HG03354 (cell line): Measurements from ENCODE around the gene DLEC1.

Experiments used
- ATAC-seq: cut with Tn5 transposase; IDR thresholded peaks from one replicate; pipeline ENCODE4 v1.9.1; 2021; ENCODE audit warnings: mild to moderate bottlenecking; ENCODE audit not compliant: unreplicated experiment, poor library complexity, severe bottlenecking

The DLEC1 gene

DNA sequence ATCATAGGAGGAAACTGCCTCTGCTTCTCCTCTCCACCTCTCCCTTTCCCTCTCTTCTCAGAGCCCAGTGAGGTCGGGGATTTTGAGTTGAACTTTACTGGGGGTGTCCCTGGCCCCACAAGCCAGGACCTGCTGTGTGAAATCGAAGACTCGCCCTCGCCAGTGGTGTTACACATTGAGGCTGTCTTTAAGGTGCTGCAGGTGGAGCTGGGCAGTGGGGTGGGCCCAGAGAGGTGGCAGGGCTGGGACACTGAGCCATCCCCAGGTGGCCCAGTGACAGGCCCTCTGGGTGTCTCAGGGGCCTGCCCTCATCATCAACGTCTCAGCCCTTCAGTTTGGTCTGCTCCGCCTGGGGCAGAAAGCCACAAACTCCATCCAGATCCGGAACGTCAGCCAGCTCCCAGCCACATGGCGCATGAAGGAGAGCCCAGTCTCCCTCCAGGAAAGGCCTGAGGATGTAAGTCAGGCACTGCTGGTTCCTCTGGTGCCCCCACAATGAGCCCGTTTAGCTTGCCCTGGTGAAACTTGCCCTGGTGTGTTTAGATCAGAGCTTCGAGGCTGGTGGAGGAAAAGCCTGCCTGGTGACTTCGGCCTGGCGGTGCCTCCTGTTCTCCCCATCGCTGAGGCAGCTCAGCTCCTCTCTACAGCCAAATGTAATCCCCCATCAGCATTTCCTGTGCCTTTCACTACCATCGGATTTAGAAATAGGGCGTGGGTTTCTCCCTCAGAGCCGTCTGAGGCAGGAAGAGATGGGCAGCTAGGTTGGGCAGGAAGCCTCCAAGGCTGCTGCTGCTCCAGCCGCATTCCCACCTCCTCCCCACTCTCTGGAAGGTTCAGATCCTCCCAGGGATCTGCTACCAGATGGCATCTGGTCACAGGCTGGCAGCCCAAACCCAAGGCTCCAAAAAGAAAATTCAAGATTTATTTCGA, 58.7 kb downstream of the DLEC1 start:
- no peak for ATAC-seq

DNA sequence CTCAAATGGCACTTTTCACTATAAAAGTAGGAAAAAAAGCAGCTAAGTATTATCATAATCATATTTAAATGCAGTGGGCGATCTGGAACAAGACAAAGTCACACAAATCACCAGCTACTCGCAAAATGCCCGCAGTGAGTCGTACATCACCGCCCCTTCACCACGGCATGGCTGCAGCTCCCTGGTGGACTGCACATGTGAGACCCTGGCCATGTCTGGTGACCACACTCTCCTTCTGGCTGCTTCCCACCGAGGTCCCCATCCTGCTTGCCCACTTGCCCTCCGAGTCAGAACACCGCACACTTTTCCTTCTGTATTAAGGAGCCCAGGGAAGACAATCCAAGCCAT, 59.3 kb downstream of the DLEC1 start:
- no peak for ATAC-seq

DNA sequence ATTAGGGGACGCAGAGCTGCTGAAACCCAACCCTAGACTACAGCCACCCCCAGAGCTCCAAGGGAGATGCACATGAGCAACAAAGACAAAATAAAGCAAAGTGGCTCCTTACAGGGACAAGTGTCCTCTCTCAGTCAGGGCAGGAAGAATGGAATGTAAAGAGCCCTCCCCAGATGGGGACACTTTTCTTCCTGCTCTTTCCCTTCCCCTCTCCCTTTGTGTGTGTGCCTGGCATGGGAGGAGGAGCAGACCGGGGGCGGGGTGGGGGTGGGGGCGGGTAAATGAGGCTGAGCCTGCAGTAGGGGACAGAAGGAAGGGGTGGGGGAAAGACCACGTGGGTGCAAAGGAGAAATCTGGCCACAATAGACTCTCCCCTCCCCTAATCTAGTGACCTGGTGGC, 60.5 kb downstream of the DLEC1 start:
- ATAC-seq = no peak

DNA sequence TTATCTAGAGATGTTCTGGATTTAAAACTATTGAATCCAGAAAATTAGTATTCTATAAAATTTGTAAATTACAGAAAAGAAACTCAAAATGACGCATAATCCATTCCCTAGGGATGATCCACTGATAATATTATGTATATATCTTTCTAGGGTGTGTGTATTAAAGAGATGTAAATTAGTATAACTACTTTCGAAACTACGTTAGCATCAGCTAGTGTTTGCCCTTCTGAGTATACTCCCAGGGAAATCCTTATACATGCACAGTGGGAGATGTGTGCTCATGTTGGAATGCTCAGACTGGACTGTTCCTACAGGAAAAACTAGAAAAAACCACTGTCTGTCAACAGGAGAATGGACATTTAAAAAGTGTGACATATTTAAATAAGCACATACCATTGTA, 61.5 kb downstream of the DLEC1 start:
- ATAC-seq = no peak

DNA sequence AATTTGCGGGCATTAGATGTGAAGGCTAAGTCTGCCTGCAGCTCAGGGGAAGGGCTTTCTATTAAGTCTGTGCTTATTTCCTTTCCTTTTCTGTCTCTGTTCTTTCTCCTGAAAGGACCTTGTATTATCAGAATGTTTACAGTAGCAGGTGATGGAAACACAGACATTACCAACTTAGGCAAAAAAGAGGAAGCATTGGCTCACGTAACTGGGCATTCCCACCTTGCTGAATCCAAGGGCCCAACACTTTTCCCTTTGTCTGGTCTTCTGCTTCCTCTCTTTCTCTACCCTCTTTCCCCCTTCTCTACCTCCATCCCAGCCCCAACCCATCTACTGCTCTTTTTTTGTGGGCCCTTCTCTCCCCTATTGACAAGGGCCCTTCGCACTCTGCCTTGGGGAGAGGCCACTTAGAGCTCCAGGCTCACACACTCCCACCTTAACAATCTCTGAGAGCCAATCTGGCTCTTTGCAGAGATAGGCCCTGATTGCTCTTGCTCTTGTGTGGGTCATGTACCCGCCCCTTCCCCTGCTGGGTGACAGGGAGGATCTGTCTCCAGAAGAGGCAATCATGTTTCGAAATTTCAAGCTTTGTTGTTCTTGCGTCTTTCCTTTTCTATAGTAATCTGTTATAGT, 62.9 kb downstream of the DLEC1 start:
- no peak for ATAC-seq

DNA sequence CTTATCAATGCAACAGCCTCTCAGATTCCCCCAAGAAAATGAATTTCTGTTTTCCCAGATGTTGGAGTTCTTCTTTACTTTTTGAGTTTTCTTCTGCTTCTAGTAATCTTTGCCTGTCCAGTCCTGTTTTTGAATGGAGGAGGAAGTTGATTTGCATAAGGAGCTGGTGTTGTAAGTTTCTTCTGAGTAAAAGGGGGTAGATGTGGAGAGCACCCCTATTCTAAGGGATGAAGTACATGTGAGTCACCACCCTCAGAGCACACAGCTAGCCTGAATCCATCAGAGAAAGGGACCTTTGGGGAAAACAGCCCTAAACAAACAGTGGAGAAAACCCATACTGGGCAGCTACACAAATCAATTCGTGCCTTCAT, 63.4 kb downstream of the DLEC1 start:
- no peak for ATAC-seq

DNA sequence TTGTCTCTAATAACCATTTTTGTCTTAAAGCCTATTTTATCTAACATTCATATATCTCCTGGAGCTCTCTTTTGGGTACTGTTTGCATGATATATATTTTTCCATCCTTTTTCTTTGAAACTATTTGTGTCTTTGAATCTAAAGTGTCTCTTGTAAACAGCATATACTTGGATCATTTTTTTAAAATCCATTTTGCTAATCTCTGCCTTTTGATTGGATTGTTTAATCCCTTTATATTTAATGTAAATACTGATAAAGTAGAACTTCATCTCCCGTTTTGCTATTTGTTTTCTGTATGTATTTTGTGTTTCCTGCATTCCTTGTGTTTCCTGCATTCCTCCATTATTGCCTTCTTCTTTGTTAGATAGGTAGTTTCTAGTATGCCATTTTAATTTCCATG, 66.5 kb downstream of the DLEC1 start:
- no peak for ATAC-seq

DNA sequence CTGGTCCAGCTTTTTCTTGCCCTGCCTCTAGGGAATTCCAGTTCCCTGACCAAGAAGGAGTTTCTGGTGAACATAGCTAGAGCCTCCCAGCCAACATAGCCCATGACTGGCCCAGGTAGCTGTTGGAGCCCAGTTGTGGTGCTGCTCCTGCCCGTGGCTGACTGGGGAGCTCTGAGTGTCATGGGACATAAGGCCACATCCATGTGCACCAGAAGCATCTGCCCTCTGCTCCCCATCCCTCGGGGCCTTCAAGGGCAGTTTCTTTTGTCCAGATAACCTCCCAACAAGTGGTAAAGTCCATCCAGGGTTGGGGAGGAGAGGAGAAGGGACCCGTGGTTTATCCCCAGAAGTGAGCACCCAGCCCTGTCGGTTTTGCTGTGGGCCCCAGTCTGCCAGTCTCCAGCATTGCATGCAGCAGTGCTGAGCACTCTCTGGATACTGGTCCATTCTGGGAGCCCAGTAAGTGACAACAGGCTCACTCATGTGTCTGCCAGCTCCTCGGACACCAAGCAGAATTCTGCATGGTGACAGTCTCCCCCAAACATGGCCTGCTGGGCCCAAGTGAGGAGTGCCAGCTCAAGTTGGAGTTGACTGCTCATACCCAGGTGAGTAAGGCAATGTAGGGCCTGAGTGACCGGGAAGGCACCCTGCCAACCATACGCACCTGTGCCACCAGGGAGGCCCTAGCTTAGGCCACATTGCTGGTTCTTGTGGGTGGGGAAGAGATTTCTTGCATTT, 69.1 kb downstream of the DLEC1 start:
- ATAC-seq = no peak

DNA sequence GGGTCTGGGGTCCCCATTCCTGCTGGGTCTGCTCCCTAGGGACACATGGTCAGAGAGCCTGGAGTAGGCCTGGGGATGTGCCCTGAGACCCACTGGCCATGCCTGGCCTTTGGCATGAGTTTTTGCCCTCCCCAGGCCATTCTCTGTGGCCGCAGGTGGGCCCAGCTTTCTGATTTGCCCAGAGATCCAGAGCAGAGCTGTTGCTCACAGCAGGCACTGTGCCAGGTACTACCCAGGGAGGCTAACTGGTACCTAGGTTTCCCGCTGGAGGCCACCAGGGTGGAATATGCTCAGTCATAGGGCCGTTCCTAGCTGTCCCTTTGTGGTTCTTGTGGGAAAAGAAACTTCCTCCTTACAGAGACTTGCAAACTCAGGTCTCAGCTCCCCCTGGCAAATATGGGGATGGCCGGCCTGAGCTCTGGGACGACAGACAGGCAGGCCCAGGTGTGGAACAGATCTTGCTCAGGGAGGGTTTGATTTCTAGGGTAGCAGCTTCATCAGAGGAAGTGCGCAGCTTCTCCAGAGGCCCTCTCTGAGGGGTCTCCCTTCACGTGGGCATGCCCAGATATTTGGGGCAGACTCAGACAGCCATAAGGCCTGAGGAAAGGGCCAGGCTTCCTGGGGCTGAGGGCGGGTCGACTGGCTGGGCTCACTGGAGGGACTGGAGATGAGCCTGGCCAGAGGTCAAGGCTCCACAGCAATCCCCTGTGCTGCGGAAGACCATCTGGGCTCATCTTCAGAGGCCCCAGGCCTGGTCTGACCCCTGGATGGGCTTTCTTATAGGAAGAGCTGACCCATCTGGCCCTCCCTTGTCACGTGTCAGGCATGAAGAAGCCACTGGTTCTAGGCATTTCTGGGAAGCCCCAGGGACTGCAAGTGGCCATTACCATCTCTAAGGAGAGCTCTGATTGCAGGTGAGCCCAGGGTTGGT, 69.9 kb downstream of the DLEC1 start:
- ATAC-seq = no peak

DNA sequence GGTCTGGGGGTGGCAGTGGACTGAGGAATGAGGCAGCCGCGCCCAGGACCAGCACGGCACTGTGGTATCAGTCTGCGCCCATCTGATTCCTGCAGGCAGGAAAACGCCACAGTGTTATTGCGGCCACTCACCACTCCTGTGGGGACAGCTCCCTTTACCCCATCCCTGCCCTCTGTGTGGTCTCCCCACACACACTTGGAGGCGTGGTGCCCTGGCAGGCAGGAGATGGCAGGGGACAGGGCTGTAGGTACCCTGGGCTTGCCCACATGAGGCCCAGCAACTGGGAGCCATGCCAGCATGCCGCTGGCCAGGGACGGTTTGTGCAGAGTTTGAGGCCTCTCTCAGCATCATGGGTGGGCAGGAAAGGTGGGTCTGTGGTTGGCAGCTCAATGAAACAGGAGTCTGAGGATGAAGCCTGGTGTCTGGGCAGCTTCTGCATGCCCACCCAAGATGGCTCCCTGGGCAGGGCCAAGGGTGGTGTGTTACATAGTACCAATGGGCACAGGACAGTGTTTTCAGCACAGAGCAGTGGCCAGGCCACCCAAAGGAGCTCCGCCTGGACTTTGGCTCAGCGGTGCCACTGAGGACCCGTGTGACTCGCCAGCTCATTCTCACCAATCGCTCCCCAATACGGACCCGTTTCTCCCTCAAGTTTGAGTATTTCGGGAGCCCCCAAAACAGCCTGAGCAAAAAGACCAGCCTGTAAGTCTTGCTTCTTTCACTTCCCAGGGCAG, 70.7 kb downstream of the DLEC1 start:
- ATAC-seq = no peak

DNA sequence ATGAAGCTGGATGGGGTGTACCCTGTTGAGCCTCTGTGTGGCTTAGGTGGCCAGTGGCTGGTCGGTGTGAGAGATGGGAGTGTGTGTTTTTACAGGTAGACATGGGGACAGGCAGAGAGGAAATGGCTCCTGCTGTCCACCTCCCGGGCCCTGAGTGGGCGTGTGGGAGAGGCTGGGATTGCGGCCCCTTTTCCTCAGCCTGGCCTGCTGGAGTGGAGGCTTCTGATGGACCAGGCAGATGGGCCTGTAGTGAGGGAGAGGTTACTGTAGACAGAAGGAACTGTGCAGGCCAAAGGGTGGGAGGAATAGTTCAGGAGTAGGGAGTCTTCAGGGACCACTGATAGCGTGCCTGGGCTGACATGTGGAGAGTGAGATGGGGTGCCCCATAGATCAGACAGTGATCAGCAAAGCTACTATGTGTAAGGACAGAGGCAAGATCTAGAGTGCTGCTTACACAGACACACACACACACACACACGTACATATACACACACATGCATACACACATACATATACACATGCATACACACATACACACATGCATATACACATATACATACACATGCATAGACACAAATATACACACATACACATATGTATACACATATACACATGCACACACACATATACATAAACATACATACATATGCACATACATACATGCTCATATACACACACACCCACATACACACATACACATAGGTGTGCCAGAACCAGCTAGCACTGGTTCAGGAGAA, 71.5 kb downstream of the DLEC1 start:
- no peak for ATAC-seq

DNA sequence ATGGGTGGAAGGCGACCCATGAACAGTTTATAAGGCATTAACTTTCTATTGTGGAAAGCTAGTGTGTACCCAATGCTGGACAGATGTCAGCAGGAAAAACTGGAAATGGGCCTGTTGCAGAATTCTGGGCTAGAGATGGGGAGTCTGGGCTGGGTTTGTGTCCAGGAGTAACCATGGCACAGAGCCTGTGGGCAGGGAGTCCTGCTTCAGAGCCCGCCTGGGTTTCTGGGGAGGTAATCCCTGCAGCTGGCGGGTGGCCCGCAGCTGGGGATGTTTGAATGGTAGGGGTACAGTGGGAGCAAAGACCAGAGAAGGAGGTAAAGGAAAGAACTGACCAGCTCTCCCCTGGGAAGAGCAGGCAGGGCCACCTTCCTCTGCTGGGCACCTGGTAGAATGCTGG, 72.2 kb downstream of the DLEC1 start:
- ATAC-seq = no peak

DNA sequence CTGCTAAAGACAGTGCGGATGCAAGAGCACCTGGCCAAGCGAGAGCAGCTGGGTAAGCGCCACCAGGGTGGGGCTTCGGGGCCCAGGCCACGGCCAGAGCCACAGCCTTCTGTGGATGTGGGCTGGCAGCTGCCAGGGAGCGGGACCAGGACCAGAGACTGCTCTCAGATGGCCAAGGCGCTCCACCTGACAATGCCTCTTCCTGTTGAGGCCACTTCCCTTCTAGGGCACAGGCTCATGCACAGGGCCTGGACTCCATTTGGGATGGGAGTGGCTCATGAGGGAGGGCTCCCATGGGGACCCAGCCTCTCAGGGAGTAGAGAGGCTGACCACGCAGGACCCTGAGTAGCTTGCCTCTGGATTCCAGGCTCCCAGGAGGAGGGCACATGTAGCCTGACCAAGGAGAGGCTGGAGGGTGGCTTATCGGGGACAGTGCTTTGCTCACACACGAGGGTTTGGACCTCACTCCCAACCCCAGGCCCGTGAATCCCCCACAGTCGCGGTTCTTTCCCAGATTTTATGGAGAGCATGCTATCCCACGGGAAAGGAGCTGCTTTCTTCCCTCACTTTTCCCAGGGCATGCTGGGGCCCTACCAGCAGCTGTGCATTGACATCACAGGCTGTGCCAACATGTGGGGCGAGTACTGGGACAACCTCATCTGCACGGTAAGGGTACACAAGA, 72.8 kb downstream of the DLEC1 start:
- no peak for ATAC-seq

DNA sequence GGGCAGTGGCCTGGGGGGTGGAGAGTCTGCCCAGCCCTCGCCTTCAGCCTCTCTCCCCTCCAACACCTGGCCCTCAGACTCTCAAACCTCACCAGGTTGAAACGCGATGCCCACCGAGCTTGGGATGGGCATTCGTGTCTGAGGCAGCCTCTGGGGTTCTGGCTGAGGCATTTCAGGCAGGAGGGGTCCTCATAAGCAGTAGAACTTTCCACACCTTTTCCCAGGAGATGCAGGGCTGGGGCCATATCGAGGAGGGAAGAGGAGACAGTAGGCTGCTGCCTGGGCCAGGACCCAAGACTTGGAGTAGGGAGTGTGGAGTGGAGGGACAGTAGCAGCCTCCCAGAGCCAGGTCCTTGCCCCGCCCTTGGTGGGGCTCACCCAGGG, 73.4 kb downstream of the DLEC1 start:
- ATAC-seq = no peak

DNA sequence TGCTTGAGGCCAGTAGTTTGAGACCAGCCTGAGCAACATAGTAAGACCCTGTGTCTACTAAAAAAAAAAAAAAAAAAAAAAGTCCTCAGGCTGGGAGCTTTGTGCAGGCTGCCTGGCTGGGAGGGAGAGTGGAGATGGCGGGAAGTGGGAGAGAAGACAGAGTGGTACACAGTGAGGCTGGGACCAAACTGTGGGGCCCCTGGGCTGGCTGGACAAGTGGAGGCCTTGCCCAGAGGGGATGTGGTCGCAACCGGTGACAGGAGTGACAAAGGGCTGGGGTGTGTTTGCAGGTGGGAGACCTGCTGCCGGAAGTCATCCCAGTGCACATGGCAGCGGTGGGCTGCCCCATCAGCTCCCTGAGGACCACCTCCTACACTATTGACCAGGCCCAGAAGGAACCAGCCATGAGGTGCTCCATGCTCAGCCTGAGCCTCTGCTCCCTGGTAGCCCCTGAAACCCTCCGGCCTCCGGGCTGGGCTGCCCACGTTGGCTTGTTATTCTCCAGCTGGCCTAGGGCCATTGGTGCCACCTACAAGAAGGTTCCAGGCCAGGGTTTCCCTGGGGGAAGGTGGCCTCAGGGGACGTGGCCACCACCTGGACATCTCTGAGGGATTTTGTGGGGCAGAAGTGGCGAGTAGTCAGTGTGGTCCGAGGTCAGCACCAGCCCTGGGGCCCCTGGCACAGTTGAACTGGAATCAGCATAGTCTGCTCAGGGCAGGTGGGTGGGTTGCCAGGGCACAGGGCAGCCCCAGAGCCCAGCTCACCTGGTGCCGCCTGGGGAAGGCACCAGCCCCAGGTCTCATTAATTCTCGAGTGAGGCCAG, 75.3 kb downstream of the DLEC1 start:
- ATAC-seq = no peak

DNA sequence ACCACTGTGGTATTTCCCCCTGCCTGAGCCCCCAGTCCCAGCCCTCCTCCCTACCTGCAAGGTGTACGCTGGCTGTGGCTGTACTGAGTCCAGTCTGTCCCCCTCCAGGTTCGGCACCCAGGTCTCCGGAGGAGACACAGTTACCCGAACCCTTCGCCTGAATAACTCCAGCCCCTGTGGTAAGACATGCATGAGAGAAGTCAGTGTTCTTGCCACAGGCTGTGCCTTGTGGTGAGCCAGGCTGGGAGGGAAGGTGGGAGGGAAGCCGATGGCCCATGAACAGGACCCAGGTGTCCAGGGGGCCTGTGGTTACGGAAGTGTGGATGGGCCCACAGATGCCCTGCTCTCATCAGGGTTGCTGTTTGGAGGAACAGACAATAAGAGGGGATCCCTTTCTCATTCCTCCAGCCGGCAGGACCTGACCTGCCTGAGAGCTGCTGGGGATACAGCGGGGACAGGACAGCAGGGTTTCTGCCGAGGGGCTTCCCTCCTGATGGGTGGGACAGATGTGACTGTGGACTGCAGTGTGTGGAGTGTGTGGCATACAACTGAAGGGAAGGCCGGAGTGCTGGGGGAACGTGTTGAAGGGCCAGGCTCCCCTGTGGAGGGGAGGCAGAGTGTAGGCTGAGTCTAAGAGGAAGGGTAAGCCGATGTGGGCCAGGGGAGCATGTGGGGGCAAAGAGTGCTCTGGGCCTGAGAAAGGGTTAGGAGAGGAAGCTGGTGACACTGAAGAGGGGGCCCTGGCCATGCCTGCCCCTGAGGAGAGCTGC, 76.1 kb downstream of the DLEC1 start:
- ATAC-seq = no peak
